B cell (primary cell): ENCODE data around the gene CYTH2. TPM values are rescaled to one million over a fixed set of nuclear protein-coding genes. Genes with fewer than 3 reads are reported as not detected.

ENCODE experiments used
- ATAC-seq: fragments of 200-7000 bp; cut with Tn5 transposase; one replicate; pipeline ENCODE4 v1.10.0; 2021; ENCODE audit warnings: low read depth, mild to moderate bottlenecking, moderate number of reproducible peaks, moderate library complexity
- CTCF ChIA-PET: fragments of 350-600 bp; sonication (Branson Sonifier 250); formaldehyde crosslinking; loops from one replicate; lab custom pipeline; 2021; ENCODE audit warnings: antibody characterized with exemption, inconsistent platforms; lab: Charles Lee
- POLR2A ChIA-PET: fragments of 350-600 bp; sonication (Branson Sonifier 250); formaldehyde crosslinking; loops from one replicate; lab custom pipeline; 2021; ENCODE audit warnings: antibody characterized with exemption; lab: Charles Lee
- DNase-seq: peaks from one replicate; pipeline ENCODE4 v3.0.0; 2013
- H2AFZ ChIP-seq: 2 replicates; pipeline ENCODE4 v1.6.1; 2012; ENCODE audit warnings: mild to moderate bottlenecking, low read depth, low read length; ENCODE audit not compliant: insufficient read depth, poor library complexity, severe bottlenecking
- H3K27ac ChIP-seq, 2 donors: 1 replicate in 1 of 2; 2 replicates in 1 of 2; pipeline ENCODE4 v1.5.1; 2012 to 2013; ENCODE audit warnings: low read length in 2 of 2, mild to moderate bottlenecking in 2 of 2, moderate library complexity in 1 of 2
- H3K27me3 ChIP-seq, 4 experiments: fragments of 200-600 bp in 1 of 4; sonication (generic) in 1 of 4; replicated peaks in 1 of 4; 1 replicate in 2 of 4; 2 replicates in 2 of 4; pipeline versions ENCODE4 v1.6.1 to v1.7.0; 2013 to 2016; ENCODE audit warnings: low read length in 3 of 4, mild to moderate bottlenecking in 2 of 4, mixed read lengths in 1 of 4, moderate library complexity in 1 of 4; ENCODE audit not compliant: insufficient read depth in 4 of 4, control insufficient read depth in 3 of 4; ENCODE audit errors: control extremely low read depth in 1 of 4
- H3K36me3 ChIP-seq, 2 experiments: replicated peaks in 1 of 2; 1 replicate in 1 of 2; 2 replicates in 1 of 2; pipeline versions ENCODE4 v1.6.1 to v1.7.1; 2013; ENCODE audit warnings: low read length in 1 of 2; ENCODE audit not compliant: insufficient read depth in 2 of 2, control insufficient read depth in 1 of 2; ENCODE audit errors: control extremely low read depth in 1 of 2, extremely low read depth in 1 of 2
- H3K4me1 ChIP-seq, 2 donors: fragments of 200-600 bp in 1 of 2; sonication (generic) in 1 of 2; 1 replicate in 1 of 2; 2 replicates in 1 of 2; pipeline versions ENCODE4 v1.5.1 to v1.6.1; 2013 to 2017; ENCODE audit warnings: low read length in 2 of 2; ENCODE audit not compliant: control insufficient read depth in 2 of 2, insufficient read depth in 2 of 2
- H3K4me2 ChIP-seq: replicated peaks from 2 replicates; pipeline ENCODE3; 2012; ENCODE audit warnings: mild to moderate bottlenecking, low read depth, low read length; ENCODE audit not compliant: poor library complexity, severe bottlenecking
- H3K4me3 ChIP-seq, 5 experiments: fragments of 200-600 bp in 1 of 5; sonication (generic) in 1 of 5; 1 replicate in 3 of 5; 2 replicates in 2 of 5; pipeline versions ENCODE4 v1.5.1 to v1.7.0; 2011 to 2016; ENCODE audit warnings: low read length in 4 of 5, mild to moderate bottlenecking in 4 of 5, low read depth in 2 of 5, control low read depth in 1 of 5, moderate library complexity in 1 of 5; ENCODE audit not compliant: insufficient read depth in 1 of 5; ENCODE audit errors: control extremely low read depth in 1 of 5, extremely low read depth in 1 of 5
- H3K79me2 ChIP-seq: fragments of 200-600 bp; sonication (generic); one replicate; pipeline ENCODE4 v1.6.0; 2016; ENCODE audit warnings: low read length; ENCODE audit not compliant: control insufficient read depth, insufficient read depth
- H3K9ac ChIP-seq: fragments of 200-600 bp; sonication (generic); 2 replicates; pipeline ENCODE4 v1.6.1; 2017; ENCODE audit warnings: mild to moderate bottlenecking, low read length, moderate library complexity
- H3K9me3 ChIP-seq, 3 donors: one replicate each; pipeline versions ENCODE4 v1.6.1 to v1.7.1; 2013; ENCODE audit warnings: low read length in 2 of 3; ENCODE audit not compliant: control insufficient read depth in 2 of 3, insufficient read depth in 1 of 3; ENCODE audit errors: control extremely low read depth in 1 of 3
- H4K20me1 ChIP-seq: 2 replicates; pipeline ENCODE4 v1.6.0; 2012; ENCODE audit warnings: mild to moderate bottlenecking, low read length; ENCODE audit not compliant: insufficient read depth, control insufficient read depth, poor library complexity, severe bottlenecking
- H3K27ac Mint-ChIP-seq: one replicate; pipeline ENCODE4 v1.8.0; 2021; ENCODE audit warnings: mixed read lengths
- H3K27me3 Mint-ChIP-seq: one replicate; pipeline ENCODE4 v1.8.0; 2021; ENCODE audit warnings: mixed read lengths
- H3K4me1 Mint-ChIP-seq: one replicate; pipeline ENCODE4 v1.8.0; 2021; ENCODE audit warnings: mixed read lengths
- H3K4me3 Mint-ChIP-seq: one replicate; pipeline ENCODE4 v1.8.0; 2021; ENCODE audit warnings: mixed read lengths
- H3K9me3 Mint-ChIP-seq: one replicate; pipeline ENCODE4 v1.8.0; 2022; ENCODE audit warnings: mixed read lengths; ENCODE audit not compliant: insufficient read depth
- CTCF ChIP-seq: fragments of 200-600 bp; IDR thresholded peaks from one replicate; pipeline ENCODE4 v1.8.0; 2022; ENCODE audit warnings: antibody characterized with exemption, mild to moderate bottlenecking
- EZH2 ChIP-seq: IDR thresholded peaks from 2 replicates; pipeline ENCODE4 v1.6.1; 2012; ENCODE audit warnings: borderline replicate concordance, low read depth, mild to moderate bottlenecking, moderate library complexity, low read length; ENCODE audit not compliant: insufficient read depth, poor library complexity, severe bottlenecking
- WGBS: methylation state at CpG from one replicate; pipeline ENCODE4 v1.1.5; 2013; ENCODE audit warnings: missing lambda C conversion rate; ENCODE audit not compliant: insufficient coverage; 5-methylcytosine and 5-hydroxymethylcytosine counted together
- intact Hi-C: fragments of 100-400 bp; cut with micrococcal nuclease; formaldehyde crosslinking; loops from one replicate; pipeline ENCODE4 v1.10.0; 2022
- polyA plus RNA-seq: library from polyadenylated mRNA; depleted of rRNA; stranded (reverse); fragments of >200 nt; gene quantifications from 2 replicates; pipeline ENCODE4 v1.2.3, GENCODE V29; 2012
- total RNA-seq, 2 donors: library from RNA; stranded (reverse); fragments of 120-200 nt in 1 of 2; gene quantifications; 1 replicate in 1 of 2; 2 replicates in 1 of 2; pipeline versions ENCODE4 v1.2.3 to v1.2.4, GENCODE V29; 2013 to 2022

The CYTH2 gene
- total and polyA plus RNA-seq, 2 donors (not counting 1 experiment from before 2014, with no cell fraction given): 40.7 to 56.0 TPM

- H3K4me1 ChIP-seq: peaks cover 4 to 13% of the 10 kb centered on the region in 2 donors
- no peaks in the 10 kb centered on the region for H3K36me3 ChIP-seq
- no peaks in the 10 kb centered on the region for H3K27me3 ChIP-seq
- TF ChIP-seq CTCF (no peak), EZH2 (no peak)
- no peaks in the 10 kb centered on the region for H3K79me2 ChIP-seq
- no peak overlapping the region for H3K4me2 ChIP-seq
- DNase-seq: no peak
- ChIA-PET CTCF (interaction anchor here (0.9 to 3.3 kb wide), 5 partner anchors 8 to 223 kb away, joined by 3 to 23 read pairs (median 4); no protein-coding TSS in a partner anchor), POLR2A (interaction anchor here (1.1 kb wide), 1 partner anchor 12 kb away, joined by 3 read pairs; no protein-coding TSS in a partner anchor)
- H3K9ac ChIP-seq: no peak overlapping the region
- peaks cover 0 to 4% (median 0%) of the 10 kb centered on the region in 3 donors for H3K9me3 ChIP-seq
- H3K4me1 Mint-ChIP-seq: peaks cover 16% of the 10 kb centered on the region
- 93% methylated on average over 5 of the region's 7 CpGs for WGBS
- H3K27ac ChIP-seq: no peak overlapping the region
- no peaks in the 10 kb centered on the region for H3K9me3 Mint-ChIP-seq
- intact Hi-C loops: no loop called here
- no peak overlapping the region for H2AFZ ChIP-seq
- H3K27ac Mint-ChIP-seq: no peak overlapping the region
- no peaks in the 10 kb centered on the region for H3K27me3 Mint-ChIP-seq
- ATAC-seq: no peak
- H3K4me3 ChIP-seq: no peak overlapping the region
- no peaks in the 10 kb centered on the region for H4K20me1 ChIP-seq
- H3K4me3 Mint-ChIP-seq: peak overlapping the region; percentile 47
Observed at GRCh38 chr19:48481846-48482639, 12.9 kb downstream of the CYTH2 start.

GRCh38 chr19:48483301-48483700, 14.1 kb downstream of the CYTH2 start:
- H3K4me2 ChIP-seq: no peak overlapping the region
- H2AFZ ChIP-seq: no peak overlapping the region
- peaks cover 4 to 13% of the 10 kb centered on the region in 2 donors for H3K4me1 ChIP-seq
- 77% methylated on average over 3 of the region's 3 CpGs for WGBS
- no peaks in the 10 kb centered on the region for H3K79me2 ChIP-seq
- ATAC-seq: no peak
- Mint-ChIP-seq H3K4me1 (peaks cover 16% of the 10 kb centered on the region), H3K4me3 (no peak overlapping the region), H3K27ac (no peak overlapping the region), H3K9me3 (no peaks in the 10 kb centered on the region), H3K27me3 (peaks cover 3% of the 10 kb centered on the region)
- TF ChIP-seq EZH2: no peak
- H3K27me3 ChIP-seq: no peaks in the 10 kb centered on the region
- no peaks in the 10 kb centered on the region for H3K36me3 ChIP-seq
- ChIA-PET POLR2A (no interaction called here), CTCF (no interaction called here)
- no peak overlapping the region for H3K9ac ChIP-seq
- H4K20me1 ChIP-seq: no peaks in the 10 kb centered on the region
- no peak overlapping the region for H3K27ac ChIP-seq
- intact Hi-C loops: no loop called here
- H3K4me3 ChIP-seq: no peak overlapping the region
- H3K9me3 ChIP-seq: peaks cover 0 to 4% (median 0%) of the 10 kb centered on the region in 3 donors
- DNase-seq: no peak
